NCI-H2196 (cell line): ENCODE results near the gene SPPL2B.

Source experiments
- DNase-seq: peaks from one replicate; lab custom pipeline; 2025; ENCODE audit not compliant: unreplicated experiment; lab: John Stamatoyannopoulos, UW

The SPPL2B gene

DNA sequence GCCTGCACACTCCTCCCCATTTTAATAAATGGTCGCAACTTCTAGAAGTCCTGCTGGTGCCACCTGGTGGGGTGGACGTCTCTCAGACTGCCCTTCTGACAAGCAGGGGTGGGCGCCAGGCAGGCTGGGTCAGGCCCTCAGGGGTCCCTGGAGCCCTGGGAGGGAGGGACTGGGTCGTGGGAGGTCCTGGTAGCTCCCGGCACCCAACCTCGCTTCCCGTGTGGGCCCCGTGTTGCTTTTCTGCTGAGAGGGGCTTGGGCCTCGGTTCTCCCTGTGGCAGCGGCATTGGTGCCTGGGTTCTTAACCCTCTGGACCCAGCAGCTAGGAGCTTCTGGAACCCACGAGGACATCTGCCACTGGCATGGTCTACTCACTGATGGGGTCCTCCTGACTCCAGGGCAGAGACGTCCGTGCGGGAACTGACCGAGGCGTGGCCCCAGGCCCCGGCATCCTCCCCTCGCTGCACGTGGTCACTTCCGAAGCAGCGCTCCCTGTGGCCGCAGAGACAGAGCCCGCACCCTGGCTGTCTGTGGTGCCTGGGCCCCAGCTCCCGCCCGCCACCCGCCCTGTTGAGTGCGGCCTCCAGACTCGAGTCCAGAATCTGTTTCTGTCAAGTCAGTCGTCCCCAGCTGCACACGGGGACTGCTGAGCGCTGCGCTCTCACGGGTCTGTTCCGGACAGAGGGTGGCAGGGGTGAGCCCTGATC lies 25.6 kb downstream of the SPPL2B start:
- no peak for DNase-seq

DNA sequence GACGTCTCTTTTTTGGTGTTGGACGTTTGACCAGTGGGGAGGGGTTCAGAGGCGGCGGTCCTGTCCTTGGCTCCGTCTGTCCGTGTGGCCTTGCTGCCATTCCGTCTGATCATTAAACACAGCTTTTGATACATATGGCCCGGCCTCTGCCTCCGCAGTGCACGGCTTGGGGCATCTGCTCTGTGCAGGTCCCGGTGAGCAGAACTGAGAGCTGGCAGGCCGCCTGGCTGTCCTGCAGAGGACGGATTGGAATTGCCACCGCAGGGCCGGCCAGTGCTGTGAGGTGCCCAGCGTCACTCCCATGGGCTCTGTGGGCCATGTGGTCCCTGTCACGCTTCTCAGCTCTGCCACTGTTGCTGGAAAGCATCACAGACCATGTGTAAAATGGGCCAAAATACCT lies 26.2 kb downstream of the SPPL2B start:
- no peak for DNase-seq

DNA sequence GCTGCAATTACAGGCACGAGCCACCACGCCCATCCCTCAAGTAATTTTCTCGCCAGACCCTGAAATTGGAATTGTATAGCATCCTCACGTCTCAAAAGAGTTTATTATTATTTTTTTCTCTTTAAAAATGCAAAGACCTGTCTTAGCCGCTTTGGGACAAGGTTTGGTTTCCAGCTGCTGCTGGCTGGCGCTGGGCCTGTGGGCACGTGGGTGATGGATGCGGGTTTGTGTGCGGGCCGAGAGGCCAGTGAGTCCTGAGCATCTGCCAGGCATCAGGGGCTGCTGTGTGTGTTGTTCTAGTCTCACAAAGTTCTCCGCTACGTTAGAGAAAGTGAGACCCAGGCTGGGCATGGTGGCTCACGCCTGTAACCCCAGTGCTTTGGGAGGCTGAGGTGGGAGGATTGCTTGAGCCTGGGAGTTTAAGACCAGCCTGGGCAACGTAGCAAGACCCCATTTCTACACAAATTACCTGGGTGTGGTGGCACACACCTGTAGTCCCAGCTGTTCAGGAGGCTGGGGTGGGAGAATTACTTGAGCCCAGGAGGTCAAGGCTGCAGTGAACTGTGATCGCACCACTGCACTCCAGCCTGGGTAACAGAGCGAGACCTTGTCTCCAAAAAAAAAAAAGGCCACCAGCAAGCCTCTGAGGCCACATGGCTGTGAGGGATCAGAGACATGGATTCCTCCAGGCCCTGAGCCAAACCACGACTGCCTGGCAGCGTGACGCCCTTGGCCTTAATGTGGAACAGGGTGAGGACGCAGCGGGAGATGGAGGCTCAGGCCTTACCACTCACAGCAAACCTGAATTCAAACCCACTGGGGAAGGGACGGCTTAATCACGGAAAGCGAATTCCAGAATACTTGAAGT lies 26.9 kb downstream of the SPPL2B start:
- peak; percentile 11 for DNase-seq

DNA sequence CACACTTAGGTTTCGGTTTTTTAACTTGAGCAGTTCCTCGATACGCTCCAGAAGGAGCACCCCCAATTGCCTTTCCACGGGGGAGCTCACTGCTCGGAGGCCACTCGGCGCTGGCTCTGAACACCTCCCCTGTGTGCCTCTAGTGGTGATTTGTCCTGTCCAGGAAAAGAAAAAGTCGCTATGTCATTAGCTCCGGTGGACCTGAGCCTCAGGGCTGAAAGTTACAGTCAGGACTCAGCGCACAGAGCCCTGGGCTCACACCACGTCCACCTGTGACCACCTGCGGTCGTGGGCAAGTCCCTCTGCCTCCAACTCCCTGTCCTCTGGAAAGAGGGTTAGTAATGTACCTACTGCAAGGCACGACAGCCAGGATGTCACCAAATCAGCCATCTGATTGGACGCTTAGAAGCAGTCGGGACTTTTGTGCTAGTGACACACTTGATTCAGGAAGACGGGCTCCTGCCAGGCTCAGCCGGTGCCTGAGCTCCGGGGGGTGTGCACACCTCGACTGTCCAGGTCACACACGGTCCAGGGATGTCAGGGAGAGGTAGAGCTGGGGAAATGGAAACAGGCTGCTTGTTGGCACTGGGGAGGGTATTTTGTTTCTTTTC lies 27.7 kb downstream of the SPPL2B start:
- DNase-seq, result no peak

DNA sequence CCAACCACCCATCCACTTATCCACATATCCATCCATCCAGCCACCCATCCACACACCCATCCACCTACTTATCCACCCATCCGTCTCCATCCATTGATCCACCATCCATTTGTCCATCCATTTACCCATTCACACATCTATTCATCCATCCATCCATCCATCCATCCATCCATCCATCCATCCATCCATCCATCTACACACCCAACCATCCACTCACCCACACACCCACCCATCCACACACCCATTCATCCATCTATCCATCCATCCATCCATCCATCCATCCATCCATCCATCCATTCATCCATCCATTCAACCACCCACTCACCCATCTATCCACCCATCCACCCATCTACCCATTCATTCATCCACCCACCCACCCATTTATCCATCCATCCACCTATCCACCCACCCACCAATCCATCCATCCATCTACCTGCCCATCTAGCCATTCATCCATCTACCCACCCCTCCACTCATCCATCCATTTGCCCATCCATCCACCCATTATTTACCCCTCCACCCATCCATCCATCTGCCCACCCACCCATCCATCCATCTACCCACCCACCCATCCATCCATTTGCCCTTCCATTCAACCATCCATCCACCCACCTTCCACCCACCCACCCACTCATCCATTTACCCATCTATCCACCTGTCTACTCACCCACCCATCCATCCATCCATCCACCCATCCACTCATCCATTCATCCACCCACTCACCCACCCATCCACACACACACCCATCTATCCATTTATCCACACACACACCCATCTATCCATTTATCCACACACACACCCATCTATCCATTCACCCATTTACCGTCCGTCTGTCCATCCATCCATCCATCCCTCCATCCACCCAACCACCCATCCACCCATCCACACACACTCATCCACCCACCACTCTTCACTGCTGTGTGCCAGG lies 29.1 kb downstream of the SPPL2B start:
- DNase-seq, result no peak

DNA sequence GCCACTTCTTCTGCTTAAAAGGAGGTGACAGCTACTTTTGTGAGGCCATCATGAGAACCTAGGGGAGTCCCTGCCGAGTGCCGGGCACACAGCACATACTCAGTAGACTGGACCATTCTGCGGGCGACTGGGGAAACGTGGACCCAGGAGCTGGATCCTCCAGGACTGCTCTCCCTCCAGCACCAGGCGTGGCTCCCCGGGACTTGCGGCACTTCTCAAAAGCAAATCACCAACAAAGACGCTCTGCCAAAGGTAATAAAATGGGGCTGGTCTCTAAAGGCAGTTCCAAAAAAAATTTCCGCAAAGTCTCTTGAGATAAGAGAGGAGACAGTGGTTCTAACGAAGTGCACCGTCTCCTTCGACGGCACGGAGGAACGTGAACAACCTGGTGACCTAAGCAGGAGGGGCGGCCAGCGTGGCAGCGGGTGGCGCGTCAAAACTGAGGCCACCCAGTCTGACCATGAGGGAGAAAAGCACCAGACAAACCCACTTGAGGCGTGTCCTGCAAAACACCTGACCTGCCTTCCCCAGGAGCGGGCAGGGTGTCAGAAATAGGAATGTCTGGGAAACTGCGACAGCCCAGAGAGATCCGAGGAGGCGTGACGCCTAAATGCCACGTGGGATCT lies 30.2 kb downstream of the SPPL2B start:
- no peak for DNase-seq

GRCh38 chr19:2359992-2360685 lies 31.7 kb downstream of the SPPL2B start, which contains the start of gene TMPRSS9:
TSS of gene TMPRSS9 (plus strand) at chr19:2360265. CDS start at chr19:2389786, 29,521 bp downstream.
- no peak for DNase-seq

DNA sequence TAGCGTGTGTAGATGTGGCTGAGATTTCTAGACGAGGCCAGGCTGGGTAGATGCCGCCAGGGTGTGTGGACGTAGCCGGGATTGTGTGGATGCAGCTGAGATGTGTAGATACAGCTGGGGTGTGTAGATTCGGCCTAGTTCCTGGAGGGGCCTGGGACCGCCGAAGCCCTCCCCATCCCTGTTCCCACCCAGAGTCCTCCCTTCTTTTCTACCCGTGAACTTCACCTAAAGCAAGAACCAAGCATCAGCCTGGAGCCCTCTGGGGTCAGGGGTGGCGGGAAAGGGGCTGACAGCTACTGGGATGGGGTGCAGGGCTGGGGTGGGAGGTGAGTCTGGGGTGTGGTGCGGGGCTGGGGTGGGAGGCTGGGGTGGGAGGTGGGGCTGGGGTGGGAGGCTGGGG lies 32.3 kb downstream of the SPPL2B start:
- DNase-seq, result no peak

DNA sequence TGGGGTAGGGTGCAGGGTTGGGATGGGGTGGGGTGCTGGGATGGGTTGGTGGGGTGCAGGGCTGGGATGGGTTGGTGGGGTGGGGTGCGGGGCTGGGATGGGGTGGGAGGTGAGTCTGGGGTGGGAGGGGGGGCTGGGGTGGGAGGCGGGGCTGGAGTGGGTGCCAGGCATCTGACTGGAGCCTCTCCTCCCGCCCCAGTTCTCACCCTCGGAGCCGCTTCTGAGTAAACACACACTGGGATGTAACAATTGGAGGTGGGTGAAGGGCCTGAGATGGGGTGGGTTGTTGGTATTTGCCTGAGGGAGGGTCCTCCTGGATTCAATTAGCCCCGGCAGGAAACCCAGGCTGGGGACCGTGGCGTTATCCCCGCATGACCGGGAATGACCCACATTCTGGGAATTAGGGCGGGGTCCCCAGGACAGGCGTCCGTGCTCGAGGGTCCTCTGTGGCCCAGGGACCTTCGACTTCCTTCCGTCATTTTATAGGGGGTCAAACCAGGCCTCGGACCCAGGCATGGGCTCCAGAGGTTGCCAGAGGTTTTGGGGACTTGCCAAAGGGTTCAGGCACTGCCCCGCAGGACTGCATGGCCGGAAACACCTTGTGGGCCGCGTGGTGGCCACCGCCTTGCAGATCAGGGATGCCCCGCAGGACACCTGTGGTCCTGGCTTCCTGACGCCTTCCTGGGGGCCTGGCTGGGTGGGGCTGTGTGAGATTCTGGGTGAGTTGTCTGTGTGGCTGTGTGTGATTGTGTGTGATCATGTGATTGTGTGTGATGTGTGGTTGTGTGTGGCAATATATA lies 33.0 kb downstream of the SPPL2B start:
- DNase-seq, result no peak

DNA sequence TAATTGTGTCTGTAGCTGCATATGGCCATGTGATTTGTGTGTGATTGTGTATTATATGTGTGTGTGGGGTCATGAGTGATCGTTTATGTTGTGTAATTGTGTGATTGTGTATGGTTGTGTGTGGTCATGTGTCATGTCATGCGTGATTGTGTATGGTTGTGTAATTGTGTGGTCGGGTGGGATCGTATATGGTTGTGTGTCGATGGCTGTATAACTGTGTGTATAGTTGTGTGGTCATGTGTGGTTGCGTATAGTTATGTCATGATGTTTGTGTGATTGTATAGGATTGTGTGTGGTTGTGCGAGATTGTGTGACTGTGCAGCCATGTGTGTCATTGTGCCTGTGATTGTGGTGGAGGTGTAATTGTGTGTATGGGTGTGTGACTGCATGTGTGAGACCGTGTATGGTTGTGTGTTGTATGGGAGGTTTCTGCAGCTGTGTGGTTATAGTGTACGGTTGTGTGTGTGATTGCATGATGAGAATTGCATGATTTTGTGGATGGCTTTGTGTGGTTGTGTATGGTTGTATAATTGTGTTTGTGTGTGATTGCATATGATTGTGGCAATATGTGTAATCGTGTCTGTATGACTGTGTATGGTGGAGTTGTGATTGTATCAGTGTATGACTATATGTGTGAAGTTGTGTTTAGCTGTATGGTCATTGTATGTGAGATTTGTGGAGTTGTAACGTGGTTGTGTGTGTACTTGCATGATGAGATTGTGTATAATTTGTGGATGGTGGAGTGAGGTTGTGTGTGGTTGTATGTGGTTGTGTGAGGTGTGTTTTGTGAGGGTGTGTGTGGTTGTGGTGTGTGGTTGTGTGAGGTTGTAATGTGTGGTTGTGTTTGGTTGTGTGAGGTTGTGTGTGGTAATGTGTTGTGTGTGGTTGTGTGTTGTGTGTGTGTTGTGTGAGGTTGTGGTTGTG lies 33.8 kb downstream of the SPPL2B start:
- no peak for DNase-seq

DNA sequence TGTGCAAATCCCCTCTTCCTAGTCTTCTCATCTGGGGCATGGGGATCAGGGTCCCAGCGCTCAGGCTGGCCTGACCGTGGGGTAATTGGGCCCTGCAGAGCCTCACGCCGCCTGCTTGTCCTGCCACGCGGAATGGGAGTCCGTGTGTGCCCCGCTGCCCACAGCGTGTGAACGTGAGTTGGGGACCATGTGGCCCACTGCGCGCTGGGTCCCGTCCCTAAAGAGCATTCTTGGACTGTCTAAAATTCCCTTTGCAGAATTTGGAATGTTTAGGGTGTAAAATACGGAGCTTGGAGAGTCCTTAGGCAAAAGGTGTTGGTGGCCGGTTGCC lies 34.5 kb downstream of the SPPL2B start:
- DNase-seq, result no peak

- no peak for DNase-seq
Observed at GRCh38 chr19:2363419-2363818, 34.9 kb downstream of the SPPL2B start.

- no peak for DNase-seq
Observed at GRCh38 chr19:2365201-2365970, 36.9 kb downstream of the SPPL2B start.

- DNase-seq, result no peak
Observed at GRCh38 chr19:2371656-2372055, 43.2 kb downstream of the SPPL2B start.

DNA sequence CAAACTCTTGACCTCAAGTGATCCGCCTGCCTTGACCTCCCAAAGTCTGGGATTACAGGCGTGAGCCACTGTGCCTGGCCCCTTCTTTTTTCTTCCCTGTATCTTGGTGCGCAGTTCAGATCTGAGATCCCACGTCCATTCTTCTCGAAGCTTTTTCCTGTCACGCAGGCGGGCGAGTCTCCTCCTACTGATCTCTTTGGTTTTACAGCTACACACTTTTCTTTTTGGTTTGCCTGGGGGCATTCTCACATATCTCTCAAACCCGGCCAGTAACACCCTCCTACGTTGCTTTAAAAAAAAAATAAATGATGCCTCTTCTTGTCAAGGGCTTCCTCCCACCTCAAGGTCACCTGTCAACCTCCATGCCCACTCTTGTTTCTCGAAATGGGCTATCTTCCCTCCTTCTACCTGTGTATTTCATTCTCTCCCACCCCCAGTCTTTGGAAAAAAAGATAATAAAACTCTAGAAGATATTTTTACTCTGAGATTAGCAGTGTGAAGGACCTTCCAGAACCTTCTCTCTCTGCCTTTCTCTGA lies 43.7 kb downstream of the SPPL2B start:
- no peak for DNase-seq

DNA sequence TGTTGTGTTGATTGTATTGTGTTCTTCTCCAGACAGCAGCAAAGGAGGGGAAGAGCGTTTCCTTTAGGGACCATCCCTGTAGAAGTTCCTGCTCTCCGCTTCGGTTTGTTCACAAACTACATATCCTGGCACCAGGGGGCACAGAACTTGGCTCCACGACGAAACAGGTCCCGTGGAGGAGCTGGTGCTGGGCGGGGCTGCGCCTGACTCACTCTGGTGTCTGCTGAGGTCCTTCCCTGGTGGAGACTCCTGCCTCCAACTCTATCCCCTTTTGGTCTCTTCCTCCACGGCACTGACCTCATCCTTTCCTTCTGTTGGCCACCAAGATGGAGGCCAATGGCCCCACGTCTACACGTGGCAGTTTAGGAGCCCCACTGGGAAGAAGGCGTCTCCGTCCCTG lies 46.3 kb downstream of the SPPL2B start:
- no peak for DNase-seq
